Heart left ventricle (tissue), 16 donors: ENCODE results near the gene CCS. TPM values are rescaled to one million over a fixed set of nuclear protein-coding genes. Genes with fewer than 3 reads are reported as not detected.

ENCODE experiments used
- ATAC-seq, 4 donors: fragments of 200-7000 bp; cut with Tn5 transposase; one replicate each; pipeline ENCODE4 v1.9.1; 2020 to 2022; ENCODE audit warnings: moderate library complexity in 4 of 4, mild to moderate bottlenecking in 3 of 4, moderate number of reproducible peaks in 1 of 4
- DNase-seq, 5 donors: peaks; one replicate each; pipeline ENCODE4 v3.0.0-alpha.2; 2020
- H3K27ac ChIP-seq, 12 donors: fragments of 200-600 bp; sonication (generic) in 4 of 12; one replicate each; pipeline versions ENCODE4 v1.5.0 to v1.8.0; 2016 to 2022; ENCODE audit warnings: mild to moderate bottlenecking in 2 of 12
- H3K27me3 ChIP-seq, 9 donors: fragments of 200-600 bp; sonication (generic) in 2 of 9; one replicate each; pipeline versions ENCODE4 v1.5.1 to v1.8.0; 2016 to 2022; ENCODE audit warnings: mild to moderate bottlenecking in 3 of 9
- H3K36me3 ChIP-seq, 9 donors: fragments of 200-600 bp; sonication (generic) in 2 of 9; one replicate each; pipeline versions ENCODE4 v1.5.0 to v1.8.0; 2018 to 2022; ENCODE audit warnings: mild to moderate bottlenecking in 2 of 9
- H3K4me1 ChIP-seq, 12 donors: fragments of 200-600 bp; sonication (generic) in 4 of 12; one replicate each; pipeline versions ENCODE4 v1.5.0 to v1.8.0; 2016 to 2022; ENCODE audit warnings: mild to moderate bottlenecking in 3 of 12
- H3K4me3 ChIP-seq, 12 donors: fragments of 200-600 bp; sonication (generic) in 4 of 12; one replicate each; pipeline versions ENCODE4 v1.5.0 to v1.8.0; 2017 to 2022; ENCODE audit warnings: mild to moderate bottlenecking in 9 of 12, moderate library complexity in 4 of 12
- H3K9me3 ChIP-seq, 12 donors: fragments of 200-600 bp; sonication (generic) in 4 of 12; one replicate each; pipeline versions ENCODE4 v1.5.0 to v1.8.0; 2016 to 2022; ENCODE audit warnings: mild to moderate bottlenecking in 1 of 12
- CTCF ChIP-seq, 12 donors: fragments of 200-600 bp; sonication (generic) in 4 of 12; IDR thresholded peaks; one replicate each; pipeline versions ENCODE4 v1.5.0 to v1.8.0; 2018 to 2022; ENCODE audit warnings: antibody characterized with exemption in 12 of 12, mild to moderate bottlenecking in 5 of 12
- POLR2A ChIP-seq, 2 donors: fragments of 450-650 bp; IDR thresholded peaks; one replicate each; pipeline ENCODE4 v1.6.1; 2017; ENCODE audit warnings: antibody characterized with exemption in 2 of 2, mild to moderate bottlenecking in 2 of 2, moderate library complexity in 2 of 2
- WGBS, 4 donors: extraction: QIAGEN DNeasy Blood & Tissue Kit in 2 of 4; methylation state at CpG; one replicate each; pipeline versions ENCODE4 v1.1.5 to v1.1.7; 2013 to 2018; 5-methylcytosine and 5-hydroxymethylcytosine counted together
- intact Hi-C, 10 donors: fragments of 100-400 bp; cut with DNase I; formaldehyde crosslinking; loops; one replicate each; pipeline versions ENCODE4 v1.11.1 to v1.14.2; 2022
- polyA plus RNA-seq, 2 donors: library from polyadenylated mRNA; stranded (reverse); fragments of 200-250 nt; gene quantifications; one replicate each; pipeline ENCODE4 v1.2.3, GENCODE V29; 2013
- total RNA-seq, 9 donors: library from RNA; depleted of rRNA in 2 of 9; stranded (reverse); fragments of >200 nt in 2 of 9; fragmentation: NEBNext Ultra II Directional in 3 of 9; extraction: Animal tissue kit (Norgen Biotek cat#: 25700) in 3 of 9; gene quantifications; one replicate each; pipeline versions ENCODE4 v1.1.0 to v1.2.4, GENCODE V29; 2016 to 2023
- donor health status: ischemic (EF 13 %, LVEDD 7.1; RV severe dilation, severe dysfunction).
- donor health status: healthy with polysubstance abuse.
- donor health status: DM: no; HTN: yes; CAD: no.
- donor health status: DM: no; HTN: no; CAD: no.
- donor health status: ischemic (EF 25% LVEDD 6.9; RV normal size, moderate dysfunction).
- donor health status: ischemic (EF 25% LVEDD 5.7; RV mildly dilated, moderate dysfunction).
- donor health status: healthy.
- donor health status: DM: yes; HTN: yes; CAD: no.
- donor health status: ischemic (EF 35%, LVEDD 5.7; RV mildly dilated, moderate dysfunction).
- donor health status: nonischemic (EF 11% LVEDD 7.7; RV severe dilation, severe dysfunction).
- donor health status: DM: yes; HTN: yes; CAD: no.
- donor health status: PGD.
- donor health status: ischemic (EF 29% LVEDD 5.4; RV normal size, mild dysfunction).
- donor health status: nonischemic (EF 23%, LVEDD 6.1; RV moderate dilation, normal function).

CCS gene
- total and polyA plus RNA-seq, 11 donors = 13.9 to 41.1 (median 20.1) TPM

- DNase-seq (no peak), ATAC-seq (no peak)
- intact Hi-C loops = no loop called here
- no peak for TF ChIP-seq CTCF (IDR thresholded peaks at IDR 0.05)
- no peak for TF ChIP-seq POLR2A (IDR thresholded peaks at IDR 0.05)
- peaks cover 2 to 37% (median 22%) of the 10 kb centered on the region in 12 donors for H3K4me1 ChIP-seq
- H3K27ac ChIP-seq = peak overlapping the region in 1 of 12 donors; percentile 85
- no peak overlapping the region for H3K4me3 ChIP-seq
- 37 to 56% (median 47%) methylated on average over 3 to 5 of the region's 5 CpGs for WGBS, 4 donors
- H3K27me3 ChIP-seq = no peaks in the 10 kb centered on the region
- H3K9me3 ChIP-seq = no peaks in the 10 kb centered on the region
- peaks cover 0 to 6% (median 0%) of the 10 kb centered on the region in 9 donors for H3K36me3 ChIP-seq
These were observed 45.3 kb upstream of the CCS start for GRCh38 chr11:66547662-66548009.

GRCh38 chr11:66548041-66548440, 44.9 kb upstream of the CCS start:
- peaks cover 2 to 37% (median 22%) of the 10 kb centered on the region in 12 donors for H3K4me1 ChIP-seq
- 45 to 60% (median 54%) methylated on average over 7 to 11 of the region's 11 CpGs for WGBS, 4 donors
- H3K9me3 ChIP-seq = no peaks in the 10 kb centered on the region
- no peaks in the 10 kb centered on the region for H3K27me3 ChIP-seq
- peak overlapping the region in 1 of 12 donors; percentile 85 for H3K27ac ChIP-seq
- ATAC-seq (no peak), DNase-seq (no peak)
- intact Hi-C loops = no loop called here
- TF ChIP-seq POLR2A (IDR thresholded peaks at IDR 0.05) = no peak
- no peak for TF ChIP-seq CTCF (IDR thresholded peaks at IDR 0.05)
- peaks cover 0 to 2% (median 0%) of the 10 kb centered on the region in 9 donors for H3K36me3 ChIP-seq
- H3K4me3 ChIP-seq = no peak overlapping the region

- DNase-seq = no peak
- intact Hi-C loops = no loop called here
- TF ChIP-seq CTCF (IDR thresholded peaks at IDR 0.05) (no peak), POLR2A (IDR thresholded peaks at IDR 0.05) (no peak)
- no peak for ATAC-seq
- Histone ChIP-seq H3K4me1 (peaks cover 2 to 28% (median 19%) of the 10 kb centered on the region in 12 donors), H3K27ac (no peak overlapping the region), H3K4me3 (no peak overlapping the region), H3K27me3 (no peaks in the 10 kb centered on the region), H3K36me3 (no peaks in the 10 kb centered on the region), H3K9me3 (no peaks in the 10 kb centered on the region)
- WGBS, 4 donors = 53 to 55% (median 55%) methylated on average over 16 of the region's 16 CpGs
These were observed 44.0 kb upstream of the CCS start for GRCh38 chr11:66548774-66549630.

GRCh38 chr11:66549696-66550095, 43.3 kb upstream of the CCS start:
- intact Hi-C loops = no loop called here
- H3K4me3 ChIP-seq = no peak overlapping the region
- no peaks in the 10 kb centered on the region for H3K27me3 ChIP-seq
- TF ChIP-seq CTCF (IDR thresholded peaks at IDR 0.05) (no peak), POLR2A (IDR thresholded peaks at IDR 0.05) (no peak)
- H3K27ac ChIP-seq = no peak overlapping the region
- DNase-seq = no peak
- WGBS, 4 donors = 87 to 99% (median 91%) methylated on average over 3 of the region's 3 CpGs
- H3K36me3 ChIP-seq = no peaks in the 10 kb centered on the region
- peaks cover 2 to 21% (median 15%) of the 10 kb centered on the region in 12 donors for H3K4me1 ChIP-seq
- ATAC-seq = no peak
- H3K9me3 ChIP-seq = no peaks in the 10 kb centered on the region
